GM12878 (cell line): ENCODE measurements around the gene NEMP2.

ENCODE experiments used
- CBX3 ChIP-seq: fragments of 200-600 bp; sonication (generic); IDR thresholded peaks from 2 replicates; pipeline ENCODE4 v1.6.1; 2016; ENCODE audit warnings: low read depth, borderline replicate concordance
- MEF2A ChIP-seq: IDR thresholded peaks from 2 replicates; pipeline ENCODE4 v1.6.1; 2011; ENCODE audit warnings: low read depth, mild to moderate bottlenecking, low read length, moderate library complexity; ENCODE audit not compliant: insufficient read depth
- NRF1 ChIP-seq: conservative IDR thresholded peaks from 2 replicates; pipeline ENCODE4 v1.6.1; 2011; ENCODE audit warnings: mild to moderate bottlenecking, low read depth, low read length, improper control_type of control experiment
- POLR2A ChIP-seq: IDR thresholded peaks from 2 replicates; pipeline ENCODE4 v1.6.1; 2011; ENCODE audit warnings: low read depth, mild to moderate bottlenecking, low read length
- SIN3A ChIP-seq: IDR thresholded peaks from 2 replicates; pipeline ENCODE4 v1.6.1; 2012; ENCODE audit warnings: low read depth, low read length, improper control_type of control experiment
- SP1 ChIP-seq: IDR thresholded peaks from one replicate; pipeline ENCODE4 v1.6.1; 2011; ENCODE audit warnings: low read depth, low read length
- ZZZ3 ChIP-seq: IDR thresholded peaks from 2 replicates; pipeline ENCODE4 v1.6.1; 2011; ENCODE audit warnings: low read depth; ENCODE audit not compliant: control insufficient read depth, insufficient read length
- TF ChIP-seq, protein P1 (sequence below), 3 experiments: IDR thresholded peaks in 2 of 3; conservative IDR thresholded peaks in 1 of 3; 2 replicates each; pipeline ENCODE4 v1.5.1; 2011; ENCODE audit warnings: low read depth in 3 of 3, low read length in 3 of 3, mild to moderate bottlenecking in 3 of 3, control low read depth in 2 of 3, moderate library complexity in 2 of 3, inconsistent platforms in 1 of 3, mixed read lengths in 1 of 3; ENCODE audit not compliant: control insufficient read depth in 2 of 3, insufficient read depth in 1 of 3; ENCODE audit errors: extremely low read depth in 1 of 3

DNA sequence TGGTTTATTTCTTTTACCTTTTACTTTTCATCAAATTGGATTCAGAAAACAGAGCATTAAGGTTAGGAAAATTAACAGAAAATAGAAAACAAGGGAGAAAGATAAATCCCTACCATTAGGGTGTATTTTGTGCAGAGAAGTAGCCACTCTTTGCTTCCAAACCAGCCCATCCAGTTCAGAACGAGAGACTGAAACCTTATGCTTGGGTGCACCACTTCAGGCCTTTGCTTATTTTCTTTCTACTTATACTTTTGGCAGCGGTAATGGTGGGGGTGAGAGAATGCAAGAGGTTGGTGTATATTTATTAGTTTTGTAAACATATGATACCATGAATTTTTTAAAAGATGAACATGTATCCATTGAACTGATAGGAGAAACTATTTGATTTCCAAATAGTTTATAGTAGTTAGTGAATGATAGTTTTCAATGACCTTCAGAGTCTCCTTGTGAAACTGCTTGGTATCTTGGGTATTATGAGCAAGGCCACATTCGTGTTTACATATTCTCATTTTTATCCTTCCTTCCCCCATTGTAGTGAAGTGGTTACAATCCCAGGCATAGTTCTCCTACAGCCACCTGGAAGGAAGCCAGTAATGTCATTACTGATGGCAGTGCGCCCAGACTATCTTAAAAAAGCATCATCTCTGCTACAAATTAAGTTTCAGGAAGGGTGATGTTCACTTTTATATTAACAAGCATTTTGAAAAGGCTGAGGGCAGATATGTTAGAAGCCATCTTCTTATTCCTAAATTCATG, 65.5 kb downstream of the NEMP2 start:
- TF ChIP-seq MEF2A: no peak
- TF ChIP-seq ZZZ3: no peak
- no peak for TF ChIP-seq SP1
- TF ChIP-seq CBX3: no peak
- TF ChIP-seq, protein P1, sequence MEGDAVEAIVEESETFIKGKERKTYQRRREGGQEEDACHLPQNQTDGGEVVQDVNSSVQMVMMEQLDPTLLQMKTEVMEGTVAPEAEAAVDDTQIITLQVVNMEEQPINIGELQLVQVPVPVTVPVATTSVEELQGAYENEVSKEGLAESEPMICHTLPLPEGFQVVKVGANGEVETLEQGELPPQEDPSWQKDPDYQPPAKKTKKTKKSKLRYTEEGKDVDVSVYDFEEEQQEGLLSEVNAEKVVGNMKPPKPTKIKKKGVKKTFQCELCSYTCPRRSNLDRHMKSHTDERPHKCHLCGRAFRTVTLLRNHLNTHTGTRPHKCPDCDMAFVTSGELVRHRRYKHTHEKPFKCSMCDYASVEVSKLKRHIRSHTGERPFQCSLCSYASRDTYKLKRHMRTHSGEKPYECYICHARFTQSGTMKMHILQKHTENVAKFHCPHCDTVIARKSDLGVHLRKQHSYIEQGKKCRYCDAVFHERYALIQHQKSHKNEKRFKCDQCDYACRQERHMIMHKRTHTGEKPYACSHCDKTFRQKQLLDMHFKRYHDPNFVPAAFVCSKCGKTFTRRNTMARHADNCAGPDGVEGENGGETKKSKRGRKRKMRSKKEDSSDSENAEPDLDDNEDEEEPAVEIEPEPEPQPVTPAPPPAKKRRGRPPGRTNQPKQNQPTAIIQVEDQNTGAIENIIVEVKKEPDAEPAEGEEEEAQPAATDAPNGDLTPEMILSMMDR (IDR thresholded peaks at IDR 0.05 in 2 of 3, conservative IDR thresholded peaks at IDR 0.05 in 1 of 3; ENCODE audit: control insufficient read depth in 2 of 3, extremely low read depth in 1 of 3, insufficient read depth in 1 of 3, low read depth in 3 of 3, low read length in 3 of 3): no peak
- no peak for TF ChIP-seq POLR2A
- TF ChIP-seq NRF1: no peak
- no peak for TF ChIP-seq SIN3A
